BE2C (cell line): ENCODE data around the gene PLXNB2.

Experiments used
- DNase-seq: peaks from one replicate; pipeline ENCODE4 v3.0.0-alpha.2; 2020
- H3K27me3 ChIP-seq: fragments of 250-450 bp; sonication (Bioruptor Pico); 2 replicates; pipeline ENCODE4 v1.5.1; 2020; ENCODE audit warnings: mild to moderate bottlenecking
- H3K36me3 ChIP-seq: fragments of 250-450 bp; sonication (Bioruptor Pico); 2 replicates; pipeline ENCODE4 v1.5.1; 2020; ENCODE audit warnings: mild to moderate bottlenecking
- H3K4me1 ChIP-seq: fragments of 250-450 bp; sonication (Bioruptor Pico); 2 replicates; pipeline ENCODE4 v1.5.1; 2020
- H3K4me3 ChIP-seq: 2 replicates; pipeline ENCODE4 v1.5.1; 2011; ENCODE audit warnings: low read depth, low read length
- H3K9me3 ChIP-seq: fragments of 250-450 bp; sonication (Bioruptor Pico); 2 replicates; pipeline ENCODE4 v1.5.1; 2020
- CTCF ChIP-seq: IDR thresholded peaks from 2 replicates; pipeline ENCODE4 v1.5.1; 2012; ENCODE audit warnings: mild to moderate bottlenecking, low read depth, low read length

The PLXNB2 gene

GRCh38 chr22:50262460-50262911, 45.0 kb downstream of the PLXNB2 start:
- no peak for TF ChIP-seq CTCF
- DNase-seq, result no peak
- Histone ChIP-seq H3K36me3 (peaks cover 9% of the 10 kb centered on the region), H3K4me1 (peaks cover 10% of the 10 kb centered on the region), H3K4me3 (no peak overlapping the region), H3K9me3 (no peaks in the 10 kb centered on the region), H3K27me3 (no peaks in the 10 kb centered on the region)

GRCh38 chr22:50261615-50262459, 45.6 kb downstream of the PLXNB2 start, which contains the start of gene MAPK12:
Gene MAPK12 (minus strand): TSS chr22:50261683. CDS start chr22:50261509, 174 bp downstream.
- Histone ChIP-seq H3K4me3 (peak within 1 kb of the TSS; percentile 80), H3K27me3 (no peaks in the 10 kb centered on the region), H3K9me3 (no peaks in the 10 kb centered on the region), H3K4me1 (peaks cover 10% of the 10 kb centered on the region), H3K36me3 (peaks cover 16% of the 10 kb centered on the region)
- DNase-seq, result peak; percentile 68
- TF ChIP-seq CTCF, result no peak

GRCh38 chr22:50260801-50261614, 46.4 kb downstream of the PLXNB2 start:
- peak overlapping the region; percentile 80 for H3K4me3 ChIP-seq
- H3K27me3 ChIP-seq, result no peaks in the 10 kb centered on the region
- no peak for TF ChIP-seq CTCF
- DNase-seq, result peak; percentile 71
- peaks cover 10% of the 10 kb centered on the region for H3K4me1 ChIP-seq
- H3K36me3 ChIP-seq, result peaks cover 19% of the 10 kb centered on the region
- H3K9me3 ChIP-seq, result no peaks in the 10 kb centered on the region

- Histone ChIP-seq H3K27me3 (no peaks in the 10 kb centered on the region), H3K4me3 (peak overlapping the region; percentile 80), H3K9me3 (no peaks in the 10 kb centered on the region), H3K36me3 (peaks cover 23% of the 10 kb centered on the region), H3K4me1 (peaks cover 10% of the 10 kb centered on the region)
- DNase-seq, result no peak
- TF ChIP-seq CTCF, result no peak
Observed at GRCh38 chr22:50260434-50260800, 47.0 kb downstream of the PLXNB2 start.

- H3K36me3 ChIP-seq, result peaks cover 27% of the 10 kb centered on the region
- peaks cover 10% of the 10 kb centered on the region for H3K4me1 ChIP-seq
- H3K9me3 ChIP-seq, result no peaks in the 10 kb centered on the region
- no peak for DNase-seq
- no peaks in the 10 kb centered on the region for H3K27me3 ChIP-seq
- TF ChIP-seq CTCF, result no peak
- H3K4me3 ChIP-seq, result no peak overlapping the region
Observed at GRCh38 chr22:50259302-50259701, 48.1 kb downstream of the PLXNB2 start.
